Caco-2 (cell line): ENCODE measurements around the gene BCL3. TPM values are rescaled to one million over a fixed set of nuclear protein-coding genes. Genes with fewer than 3 reads are reported as not detected.

Source experiments
- BruUV-seq: library from RNA; stranded (reverse); fragments of 400-500 nt; replicated peaks from 2 replicates; lab custom pipeline; 2021; lab: Mats Ljungman, UMichigan
- CTCF ChIA-PET: fragments of 300-600 bp; sonication (Branson Sonifier 250); formaldehyde crosslinking; loops from one replicate; lab custom pipeline; 2022; ENCODE audit warnings: antibody characterized with exemption; lab: Charles Lee
- POLR2A ChIA-PET: fragments of 300-600 bp; sonication (Branson Sonifier 250); formaldehyde crosslinking; loops from one replicate; lab custom pipeline; 2022; ENCODE audit warnings: antibody characterized with exemption; lab: Charles Lee
- DNase-seq, 2 experiments: peaks; one replicate each; pipeline versions ENCODE4 v3.0.0 to v3.0.0-alpha.2; 2020 to 2022
- H3K27me3 ChIP-seq: replicated peaks from 2 replicates; pipeline ENCODE4 v1.6.0; 2011; ENCODE audit warnings: low read length; ENCODE audit not compliant: control insufficient read depth, insufficient read depth
- H3K36me3 ChIP-seq: 2 replicates; pipeline ENCODE4 v1.5.1; 2011; ENCODE audit warnings: low read length; ENCODE audit not compliant: control insufficient read depth, insufficient read depth
- H3K4me1 ChIP-seq: fragments of 250-450 bp; sonication (Bioruptor Pico); 2 replicates; pipeline ENCODE4 v1.5.1; 2020; ENCODE audit warnings: mild to moderate bottlenecking
- H3K4me3 ChIP-seq: 2 replicates; pipeline ENCODE4 v1.5.1; 2011; ENCODE audit warnings: low read depth, mild to moderate bottlenecking, control low read depth, low read length
- H3K9me3 ChIP-seq: fragments of 250-450 bp; sonication (Bioruptor Pico); 2 replicates; pipeline ENCODE4 v1.5.1; 2020; ENCODE audit warnings: mild to moderate bottlenecking, moderate library complexity
- H3K27ac Mint-ChIP-seq: one replicate; pipeline ENCODE4 v1.8.0; 2022; ENCODE audit warnings: mixed read lengths; ENCODE audit not compliant: unreplicated experiment
- H3K27me3 Mint-ChIP-seq: one replicate; pipeline ENCODE4 v1.8.0; 2022; ENCODE audit warnings: mixed read lengths; ENCODE audit not compliant: insufficient read depth, unreplicated experiment
- H3K36me3 Mint-ChIP-seq: one replicate; pipeline ENCODE4 v1.8.0; 2022; ENCODE audit warnings: mild to moderate bottlenecking, mixed read lengths; ENCODE audit not compliant: insufficient read depth, unreplicated experiment
- H3K4me1 Mint-ChIP-seq: one replicate; pipeline ENCODE4 v1.8.0; 2022; ENCODE audit warnings: low read depth, mixed read lengths; ENCODE audit not compliant: unreplicated experiment
- H3K4me3 Mint-ChIP-seq: one replicate; pipeline ENCODE4 v1.8.0; 2022; ENCODE audit warnings: mild to moderate bottlenecking, moderate library complexity, mixed read lengths; ENCODE audit not compliant: unreplicated experiment
- H3K9me3 Mint-ChIP-seq: one replicate; pipeline ENCODE4 v1.8.0; 2022; ENCODE audit warnings: mixed read lengths; ENCODE audit not compliant: unreplicated experiment
- CTCF ChIP-seq, 2 experiments: fragments of 200-600 bp in 1 of 2; IDR thresholded peaks; 1 replicate in 1 of 2; 2 replicates in 1 of 2; pipeline versions ENCODE4 v1.5.1 to v1.8.0; 2011 to 2022; ENCODE audit warnings: antibody characterized with exemption in 1 of 2, control low read depth in 1 of 2, inconsistent platforms in 1 of 2, low read depth in 1 of 2, low read length in 1 of 2, mild to moderate bottlenecking in 1 of 2, moderate library complexity in 1 of 2; ENCODE audit not compliant: insufficient read depth in 1 of 2, severe bottlenecking in 1 of 2, unreplicated experiment in 1 of 2
- intact Hi-C: fragments of 100-400 bp; cut with micrococcal nuclease; formaldehyde crosslinking; loops from one replicate; pipeline ENCODE4 v1.10.0; 2022; ENCODE audit not compliant: unreplicated experiment
- total RNA-seq: library from RNA; stranded (reverse); gene quantifications from 2 replicates; pipeline ENCODE4 v1.2.3, GENCODE V29; 2022

Gene BCL3
- total RNA-seq, 1 experiment from 2014 or later: 15.5 TPM

GRCh38 chr19:44737238-44738071, 11.1 kb upstream of the BCL3 start:
- H3K4me3 Mint-ChIP-seq: no peak overlapping the region
- H3K4me3 ChIP-seq: no peak overlapping the region
- intact Hi-C loops: no loop called here
- no peaks in the 10 kb centered on the region for H3K27me3 Mint-ChIP-seq
- peaks cover 10% of the 10 kb centered on the region for H3K36me3 Mint-ChIP-seq
- TF ChIP-seq CTCF (IDR thresholded peaks at IDR 0.05; ENCODE audit: insufficient read depth in 1 of 2, low read depth in 1 of 2, low read length in 1 of 2, severe bottlenecking in 1 of 2, unreplicated experiment in 1 of 2): no peak
- peaks cover 37% of the 10 kb centered on the region for H3K4me1 ChIP-seq
- H3K4me1 Mint-ChIP-seq: peaks cover 12% of the 10 kb centered on the region
- H3K9me3 Mint-ChIP-seq: no peaks in the 10 kb centered on the region
- H3K9me3 ChIP-seq: no peaks in the 10 kb centered on the region
- no TSS peak for BruUV-seq
- H3K27ac Mint-ChIP-seq: no peak overlapping the region
- DNase-seq: no peak
- no peaks in the 10 kb centered on the region for H3K36me3 ChIP-seq
- ChIA-PET CTCF (interaction anchor here (0.7 to 1.9 kb wide), 3 partner anchors 13 to 33 kb away, joined by 3 to 12 read pairs (median 3); no protein-coding TSS in a partner anchor), POLR2A (no interaction called here)
- no peaks in the 10 kb centered on the region for H3K27me3 ChIP-seq

- no peaks in the 10 kb centered on the region for H3K9me3 ChIP-seq
- no peak overlapping the region for H3K4me3 ChIP-seq
- no peaks in the 10 kb centered on the region for H3K36me3 ChIP-seq
- no peaks in the 10 kb centered on the region for H3K27me3 ChIP-seq
- H3K27me3 Mint-ChIP-seq: no peaks in the 10 kb centered on the region
- no peak overlapping the region for H3K4me3 Mint-ChIP-seq
- intact Hi-C loops: no loop called here
- TF ChIP-seq CTCF (IDR thresholded peaks at IDR 0.05; ENCODE audit: insufficient read depth in 1 of 2, low read depth in 1 of 2, low read length in 1 of 2, severe bottlenecking in 1 of 2, unreplicated experiment in 1 of 2): no peak
- H3K9me3 Mint-ChIP-seq: no peaks in the 10 kb centered on the region
- ChIA-PET CTCF (interaction anchor here (0.6 to 1.9 kb wide), 2 partner anchors 12 to 14 kb away, joined by 4 to 12 read pairs; no protein-coding TSS in a partner anchor), POLR2A (no interaction called here)
- peaks cover 18% of the 10 kb centered on the region for H3K4me1 Mint-ChIP-seq
- no peak for DNase-seq
- H3K4me1 ChIP-seq: peaks cover 44% of the 10 kb centered on the region
- peaks cover 15% of the 10 kb centered on the region for H3K36me3 Mint-ChIP-seq
- no peak overlapping the region for H3K27ac Mint-ChIP-seq
- no TSS peak for BruUV-seq
These were observed 10.4 kb upstream of the BCL3 start for GRCh38 chr19:44738136-44738535.

GRCh38 chr19:44738603-44739558, 9.6 kb upstream of the BCL3 start:
- Histone ChIP-seq H3K4me1 (peaks cover 51% of the 10 kb centered on the region), H3K9me3 (no peaks in the 10 kb centered on the region), H3K4me3 (no peak overlapping the region), H3K27me3 (no peaks in the 10 kb centered on the region), H3K36me3 (no peaks in the 10 kb centered on the region)
- Mint-ChIP-seq H3K4me3 (no peak overlapping the region), H3K27me3 (no peaks in the 10 kb centered on the region), H3K4me1 (peaks cover 19% of the 10 kb centered on the region), H3K27ac (no peak overlapping the region), H3K9me3 (no peaks in the 10 kb centered on the region), H3K36me3 (peaks cover 15% of the 10 kb centered on the region)
- ChIA-PET CTCF (interaction anchor here (0.6 to 1.9 kb wide), 6 partner anchors 12 to 43 kb away, joined by 3 to 12 read pairs (median 4); no protein-coding TSS in a partner anchor), POLR2A (no interaction called here)
- DNase-seq: no peak
- BruUV-seq: no TSS peak
- intact Hi-C loops: no loop called here
- TF ChIP-seq CTCF (IDR thresholded peaks at IDR 0.05; ENCODE audit: insufficient read depth in 1 of 2, low read depth in 1 of 2, low read length in 1 of 2, severe bottlenecking in 1 of 2, unreplicated experiment in 1 of 2): no peak
